Left ventricle myocardium superior (tissue), 1 donor: ENCODE measurements around the gene BFSP2. TPM values are rescaled to one million over a fixed set of nuclear protein-coding genes. Genes with fewer than 3 reads are reported as not detected.

Experiments used
- total RNA-seq: library from RNA; stranded (reverse); fragmentation: NEBNext Ultra II Directional; extraction: Animal tissue kit (Norgen Biotek cat#: 25700); gene quantifications from one replicate; pipeline ENCODE4 v1.2.1, GENCODE V29; 2021
- donor health status: DM: no; HTN: yes; CAD: no; lungs with severe emphysema.

The BFSP2 gene
- total RNA-seq, 1 donor from 2014 or later = not detected

Other genes starting within 250 kb of the BFSP2 start
- gene CDV3, start 173.6 kb downstream of the BFSP2 start, total RNA-seq = 159 TPM